ENCODE measurements around the gene CTBS. TPM values are rescaled to one million over a fixed set of nuclear protein-coding genes. Genes with fewer than 3 reads are reported as not detected.

CTBS gene
- total RNA-seq, 1 donor, result 13.0 TPM

GRCh38 chr1:84582802-84583587, 8.8 kb upstream of the CTBS start:
- Histone ChIP-seq H3K4me1 (ENCODE audit: insufficient read depth, low read length) (no peaks in the 10 kb centered on the region), H3K79me2 (ENCODE audit: insufficient read depth, low read length) (no peaks in the 10 kb centered on the region), H4K20me1 (ENCODE audit: insufficient read depth, low read length) (no peaks in the 10 kb centered on the region), H3K9me3 (ENCODE audit: low read depth, low read length) (no peaks in the 10 kb centered on the region), H3K27ac (ENCODE audit: low read depth, low read length) (no peak overlapping the region), H2AFZ (ENCODE audit: low read length) (no peak overlapping the region), H3K4me2 (ENCODE audit: insufficient read depth, low read length) (no peak overlapping the region), H3K4me3 (ENCODE audit: insufficient read depth, low read length) (no peak overlapping the region), H3K27me3 (ENCODE audit: insufficient read depth, low read length) (no peaks in the 10 kb centered on the region), H3K36me3 (ENCODE audit: insufficient read depth, low read length) (no peaks in the 10 kb centered on the region)
- no peak for DNase-seq (ENCODE audit: insufficient read length, low spot score, missing footprints)
- TF ChIP-seq CTCF (IDR thresholded peaks at IDR 0.05; ENCODE audit: extremely low read depth, low read depth, low read length), result no peak

- Histone ChIP-seq H4K20me1 (ENCODE audit: insufficient read depth, low read length) (no peaks in the 10 kb centered on the region), H2AFZ (ENCODE audit: low read length) (no peak overlapping the region), H3K27ac (ENCODE audit: low read depth, low read length) (no peak overlapping the region), H3K9me3 (ENCODE audit: low read depth, low read length) (no peaks in the 10 kb centered on the region), H3K4me1 (ENCODE audit: insufficient read depth, low read length) (no peaks in the 10 kb centered on the region), H3K4me2 (ENCODE audit: insufficient read depth, low read length) (no peak overlapping the region), H3K36me3 (ENCODE audit: insufficient read depth, low read length) (no peaks in the 10 kb centered on the region), H3K79me2 (ENCODE audit: insufficient read depth, low read length) (no peaks in the 10 kb centered on the region), H3K4me3 (ENCODE audit: insufficient read depth, low read length) (no peak overlapping the region), H3K27me3 (ENCODE audit: insufficient read depth, low read length) (no peaks in the 10 kb centered on the region)
- TF ChIP-seq CTCF (IDR thresholded peaks at IDR 0.05; ENCODE audit: extremely low read depth, low read depth, low read length), result no peak
- no peak for DNase-seq (ENCODE audit: insufficient read length, low spot score, missing footprints)
Observed at GRCh38 chr1:84581648-84582047, 7.4 kb upstream of the CTBS start.

GRCh38 chr1:84574936-84575335, 696 bp upstream of the CTBS start:
- H3K79me2 ChIP-seq (ENCODE audit: insufficient read depth, low read length), result peaks cover 23% of the 10 kb centered on the region

More at GRCh38 chr1:84574936-84575335, 696 bp upstream of the CTBS start:
- H3K36me3 ChIP-seq (ENCODE audit: insufficient read depth, low read length), result peaks cover 2% of the 10 kb centered on the region
- H3K27ac ChIP-seq (ENCODE audit: low read depth, low read length), result peak overlapping the region; percentile 60
- no peaks in the 10 kb centered on the region for H4K20me1 ChIP-seq (ENCODE audit: insufficient read depth, low read length)
- H3K9me3 ChIP-seq (ENCODE audit: low read depth, low read length), result no peaks in the 10 kb centered on the region
- H3K4me1 ChIP-seq (ENCODE audit: insufficient read depth, low read length), result peaks cover 34% of the 10 kb centered on the region
- DNase-seq (ENCODE audit: insufficient read length, low spot score, missing footprints), result no peak
- H3K27me3 ChIP-seq (ENCODE audit: insufficient read depth, low read length), result no peaks in the 10 kb centered on the region
- TF ChIP-seq CTCF (IDR thresholded peaks at IDR 0.05; ENCODE audit: extremely low read depth, low read depth, low read length), result no peak
- H3K4me3 ChIP-seq (ENCODE audit: insufficient read depth, low read length), result peak overlapping the region; percentile 81
- H2AFZ ChIP-seq (ENCODE audit: low read length), result peak overlapping the region; percentile 95
- H3K4me2 ChIP-seq (ENCODE audit: insufficient read depth, low read length), result peak overlapping the region; percentile 90
